Uterus (tissue), 4 donors: ENCODE data around the gene ARL5B. TPM values are rescaled to one million over a fixed set of nuclear protein-coding genes. Genes with fewer than 3 reads are reported as not detected.

Source experiments
- DNase-seq, 2 donors: peaks; one replicate each; pipeline ENCODE4 v3.0.0-alpha.2; 2019 to 2020
- H3K27ac ChIP-seq, 2 donors: fragments of 200-600 bp; sonication (generic); 1 replicate in 1 of 2; 2 replicates in 1 of 2; pipeline ENCODE4 v1.5.1; 2016 to 2018
- H3K27me3 ChIP-seq, 2 donors: fragments of 200-600 bp; sonication (generic); one replicate each; pipeline ENCODE4 v1.5.1; 2018 to 2019; ENCODE audit warnings: control low read depth in 1 of 2
- H3K36me3 ChIP-seq, 2 donors: fragments of 200-600 bp; sonication (generic); one replicate each; pipeline ENCODE4 v1.5.1; 2019; ENCODE audit warnings: control low read depth in 1 of 2
- H3K4me1 ChIP-seq, 2 donors: fragments of 200-600 bp; sonication (generic); one replicate each; pipeline ENCODE4 v1.5.1; 2018 to 2019; ENCODE audit warnings: control low read depth in 1 of 2
- H3K4me3 ChIP-seq, 2 donors: fragments of 200-600 bp; sonication (generic); 1 replicate in 1 of 2; 2 replicates in 1 of 2; pipeline ENCODE4 v1.5.1; 2018 to 2019; ENCODE audit warnings: mild to moderate bottlenecking in 1 of 2
- H3K9me3 ChIP-seq, 2 donors: fragments of 200-600 bp; sonication (generic); one replicate each; pipeline ENCODE4 v1.5.1; 2019; ENCODE audit warnings: control low read depth in 1 of 2
- POLR2A ChIP-seq, 2 donors: fragments of 450-650 bp; IDR thresholded peaks; one replicate each; pipeline ENCODE4 v1.6.1; 2016; ENCODE audit warnings: antibody characterized with exemption in 2 of 2, mild to moderate bottlenecking in 1 of 2, moderate library complexity in 1 of 2
- intact Hi-C: fragments of 100-400 bp; cut with DNase I; formaldehyde crosslinking; loops from one replicate; pipeline ENCODE4 v1.15.1; 2023; ENCODE audit warnings: low total_unique reads
- total RNA-seq, 4 donors: library from RNA; depleted of rRNA in 3 of 4; stranded (reverse); fragments of >200 nt in 3 of 4; gene quantifications; one replicate each; pipeline versions ENCODE4 v1.1.0 to v1.2.4, GENCODE V29; 2014 to 2023
- TF ChIP-seq, protein P1 (sequence below), 4 experiments: fragments of 200-600 bp in 2 of 4; fragments of 450-650 bp in 2 of 4; sonication (generic) in 2 of 4; IDR thresholded peaks; one replicate each; pipeline ENCODE4 v1.5.1; 2016 to 2019; ENCODE audit warnings: antibody characterized with exemption in 4 of 4, mild to moderate bottlenecking in 2 of 4, moderate library complexity in 1 of 4
- donor health status: DM: yes; HTN: yes; CAD: no.

ARL5B gene
- total RNA-seq, 4 donors from 2014 or later: 1.5 to 76.5 (median 11.6) TPM

DNA sequence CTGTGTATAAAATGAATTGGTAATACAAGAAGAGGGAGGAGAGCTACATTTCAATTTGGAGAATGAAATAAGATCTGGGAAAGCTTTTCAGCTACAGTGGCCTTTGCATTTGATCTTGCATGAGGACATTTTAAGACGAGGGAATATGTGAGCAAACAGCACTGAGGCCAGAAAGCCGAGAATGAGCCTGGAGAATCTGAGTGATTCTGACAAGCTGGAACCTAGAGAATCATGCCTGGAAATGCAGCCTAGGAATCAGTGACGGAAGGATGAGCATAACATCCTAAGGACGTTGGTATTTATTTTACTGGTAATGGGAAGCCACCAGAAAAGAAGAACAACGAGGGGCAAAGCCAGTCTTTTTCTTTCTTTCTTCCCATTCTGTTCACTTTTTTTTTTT is 44.3 kb downstream of the ARL5B start:
- no peak for TF ChIP-seq POLR2A (IDR thresholded peaks at IDR 0.05)
- TF ChIP-seq, protein P1, sequence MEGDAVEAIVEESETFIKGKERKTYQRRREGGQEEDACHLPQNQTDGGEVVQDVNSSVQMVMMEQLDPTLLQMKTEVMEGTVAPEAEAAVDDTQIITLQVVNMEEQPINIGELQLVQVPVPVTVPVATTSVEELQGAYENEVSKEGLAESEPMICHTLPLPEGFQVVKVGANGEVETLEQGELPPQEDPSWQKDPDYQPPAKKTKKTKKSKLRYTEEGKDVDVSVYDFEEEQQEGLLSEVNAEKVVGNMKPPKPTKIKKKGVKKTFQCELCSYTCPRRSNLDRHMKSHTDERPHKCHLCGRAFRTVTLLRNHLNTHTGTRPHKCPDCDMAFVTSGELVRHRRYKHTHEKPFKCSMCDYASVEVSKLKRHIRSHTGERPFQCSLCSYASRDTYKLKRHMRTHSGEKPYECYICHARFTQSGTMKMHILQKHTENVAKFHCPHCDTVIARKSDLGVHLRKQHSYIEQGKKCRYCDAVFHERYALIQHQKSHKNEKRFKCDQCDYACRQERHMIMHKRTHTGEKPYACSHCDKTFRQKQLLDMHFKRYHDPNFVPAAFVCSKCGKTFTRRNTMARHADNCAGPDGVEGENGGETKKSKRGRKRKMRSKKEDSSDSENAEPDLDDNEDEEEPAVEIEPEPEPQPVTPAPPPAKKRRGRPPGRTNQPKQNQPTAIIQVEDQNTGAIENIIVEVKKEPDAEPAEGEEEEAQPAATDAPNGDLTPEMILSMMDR (IDR thresholded peaks at IDR 0.05): no peak
- H3K9me3 ChIP-seq: no peaks in the 10 kb centered on the region
- no peaks in the 10 kb centered on the region for H3K27me3 ChIP-seq
- no peak for DNase-seq
- H3K27ac ChIP-seq: no peak overlapping the region
- intact Hi-C loops: no loop called here
- H3K36me3 ChIP-seq: no peaks in the 10 kb centered on the region
- H3K4me1 ChIP-seq: no peaks in the 10 kb centered on the region
- H3K4me3 ChIP-seq: no peak overlapping the region

DNA sequence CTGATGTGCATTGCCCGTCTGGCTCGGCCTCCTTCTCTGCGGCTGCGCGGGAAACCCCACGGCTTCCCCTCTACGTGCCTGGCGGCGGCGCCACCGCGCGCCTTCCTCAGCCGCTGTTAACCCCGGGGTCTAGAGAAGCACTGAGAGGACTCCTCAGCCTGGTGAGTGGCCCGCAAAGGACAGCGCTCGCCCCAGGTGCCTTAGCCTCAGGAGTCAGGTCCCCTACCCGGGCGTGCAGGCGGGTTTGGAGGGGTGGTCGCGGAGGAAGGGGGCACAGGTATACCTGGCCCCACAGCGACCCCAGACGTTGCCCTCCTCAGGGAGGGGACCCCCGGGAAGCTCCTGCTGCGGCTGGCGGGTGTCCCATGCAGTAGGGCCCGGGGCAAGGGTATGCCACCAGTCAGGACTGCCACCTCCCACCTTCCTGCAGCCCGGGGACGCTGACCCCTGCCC is 51.0 kb downstream of the ARL5B start:
- DNase-seq: no peak
- Histone ChIP-seq H3K4me1 (no peaks in the 10 kb centered on the region), H3K27ac (no peak overlapping the region), H3K4me3 (no peak overlapping the region), H3K9me3 (no peaks in the 10 kb centered on the region), H3K27me3 (no peaks in the 10 kb centered on the region), H3K36me3 (no peaks in the 10 kb centered on the region)
- intact Hi-C loops: no loop called here
- TF ChIP-seq, protein P1 (IDR thresholded peaks at IDR 0.05): no peak
- no peak for TF ChIP-seq POLR2A (IDR thresholded peaks at IDR 0.05)

DNA sequence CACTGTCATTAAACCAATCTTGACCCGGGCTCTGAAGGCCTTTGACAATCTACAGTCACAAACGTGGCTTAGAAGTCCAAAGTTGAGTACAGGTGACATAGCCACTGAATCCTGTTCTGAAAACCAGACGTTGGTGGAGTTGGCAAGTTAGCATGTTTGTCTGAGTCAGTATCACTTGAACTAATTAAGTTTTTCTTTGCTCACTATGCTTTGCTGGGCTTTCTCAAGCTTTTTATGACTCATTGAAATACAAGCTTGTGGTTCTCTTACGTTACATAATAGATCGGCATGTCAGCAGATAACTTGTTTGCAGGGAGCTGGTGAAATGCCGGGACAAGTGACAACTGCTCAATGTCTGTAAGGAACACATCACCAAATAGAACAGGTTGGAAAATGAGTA is 53.8 kb downstream of the ARL5B start:
- H3K4me3 ChIP-seq: no peak overlapping the region
- H3K9me3 ChIP-seq: no peaks in the 10 kb centered on the region
- no peak for DNase-seq
- no peak for TF ChIP-seq POLR2A (IDR thresholded peaks at IDR 0.05)
- TF ChIP-seq, protein P1 (IDR thresholded peaks at IDR 0.05): no peak
- no peaks in the 10 kb centered on the region for H3K27me3 ChIP-seq
- no peaks in the 10 kb centered on the region for H3K4me1 ChIP-seq
- H3K27ac ChIP-seq: no peak overlapping the region
- intact Hi-C loops: no loop called here
- no peaks in the 10 kb centered on the region for H3K36me3 ChIP-seq

DNA sequence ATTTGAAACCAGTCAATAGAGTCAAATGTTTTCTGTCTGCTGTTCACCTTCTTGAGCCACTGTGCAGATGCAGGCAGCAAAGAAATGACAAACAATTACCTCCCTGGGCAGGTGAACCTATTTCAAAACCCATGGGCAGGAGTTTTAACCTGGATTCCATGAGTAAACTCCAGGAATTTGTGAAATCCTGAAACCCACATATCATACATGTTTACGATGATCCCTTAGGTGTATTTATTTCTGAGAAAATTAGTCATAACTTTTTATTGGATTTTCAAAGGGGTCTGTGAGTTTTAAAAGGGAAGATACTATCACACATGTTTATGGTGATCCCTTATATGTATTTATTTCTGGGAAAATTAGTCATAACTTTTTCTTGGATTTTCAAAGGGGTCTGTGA is 59.8 kb downstream of the ARL5B start:
- DNase-seq: no peak
- intact Hi-C loops: no loop called here
- Histone ChIP-seq H3K9me3 (no peaks in the 10 kb centered on the region), H3K27me3 (no peaks in the 10 kb centered on the region), H3K36me3 (peaks cover 0 to under 1% of the 10 kb centered on the region in 2 donors), H3K4me3 (no peak overlapping the region), H3K27ac (no peak overlapping the region), H3K4me1 (no peaks in the 10 kb centered on the region)
- TF ChIP-seq POLR2A (IDR thresholded peaks at IDR 0.05): no peak
- TF ChIP-seq, protein P1 (IDR thresholded peaks at IDR 0.05): no peak

DNA sequence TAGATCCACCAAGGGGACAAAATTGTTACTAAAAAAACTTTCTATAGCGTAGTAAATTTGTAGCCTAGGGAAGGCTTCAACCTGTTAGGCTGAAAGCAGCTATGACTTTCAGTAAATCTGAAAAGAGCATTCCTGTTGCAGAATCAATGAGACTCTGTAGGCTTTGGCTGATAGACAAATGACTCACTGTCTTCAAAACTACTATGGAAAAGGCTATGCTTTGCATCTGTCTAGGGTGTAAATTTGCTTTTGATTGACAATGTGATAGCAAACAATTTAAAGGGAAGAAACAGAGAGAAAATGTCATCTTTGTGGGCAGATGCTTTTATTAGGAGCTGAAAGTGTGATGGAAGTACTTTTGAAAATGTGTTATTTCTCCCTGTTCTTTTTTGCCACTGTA is 60.6 kb downstream of the ARL5B start:
- no peak overlapping the region for H3K27ac ChIP-seq
- TF ChIP-seq POLR2A (IDR thresholded peaks at IDR 0.05): no peak
- TF ChIP-seq, protein P1 (IDR thresholded peaks at IDR 0.05): no peak
- no peaks in the 10 kb centered on the region for H3K27me3 ChIP-seq
- no peak for DNase-seq
- H3K4me3 ChIP-seq: no peak overlapping the region
- no peaks in the 10 kb centered on the region for H3K9me3 ChIP-seq
- peaks cover 0 to 2% of the 10 kb centered on the region in 2 donors for H3K36me3 ChIP-seq
- no peaks in the 10 kb centered on the region for H3K4me1 ChIP-seq
- intact Hi-C loops: no loop called here
